ENCODE results near the gene SP6.

The SP6 gene

DNA sequence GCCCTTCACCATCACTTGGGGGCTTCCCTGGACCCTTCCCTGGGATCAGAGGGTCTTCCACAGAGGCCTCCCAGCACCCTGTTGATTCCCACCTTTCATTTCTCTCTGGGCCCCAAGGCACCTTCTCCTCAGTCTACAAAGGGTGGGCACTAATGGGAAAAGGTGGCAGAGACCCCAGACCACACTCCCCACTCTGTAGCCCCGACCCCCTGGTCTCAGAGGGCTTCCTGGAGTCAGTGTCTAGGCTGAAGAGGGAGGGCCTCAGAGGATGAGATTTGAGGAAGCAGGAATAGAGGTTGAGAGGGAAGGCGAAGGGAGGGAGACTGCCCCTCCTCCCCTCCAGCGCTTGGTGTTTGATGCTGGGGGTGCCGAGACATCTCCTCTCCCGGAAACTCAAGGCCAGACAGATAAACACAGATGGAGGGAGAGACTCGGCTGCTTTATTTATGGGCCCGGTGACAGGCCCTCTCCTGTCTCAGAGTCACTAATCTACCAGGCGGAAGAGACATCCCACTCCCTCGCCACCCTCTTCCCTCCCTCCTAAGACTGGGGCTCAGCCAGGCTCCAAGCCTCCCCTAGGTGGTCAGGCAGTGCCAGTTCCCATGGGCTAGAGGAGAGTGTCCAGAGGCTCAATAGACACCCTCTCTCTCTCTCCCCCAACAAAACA is 26.5 kb upstream of the SP6 start (continued):
- TF ChIP-seq, protein P1, sequence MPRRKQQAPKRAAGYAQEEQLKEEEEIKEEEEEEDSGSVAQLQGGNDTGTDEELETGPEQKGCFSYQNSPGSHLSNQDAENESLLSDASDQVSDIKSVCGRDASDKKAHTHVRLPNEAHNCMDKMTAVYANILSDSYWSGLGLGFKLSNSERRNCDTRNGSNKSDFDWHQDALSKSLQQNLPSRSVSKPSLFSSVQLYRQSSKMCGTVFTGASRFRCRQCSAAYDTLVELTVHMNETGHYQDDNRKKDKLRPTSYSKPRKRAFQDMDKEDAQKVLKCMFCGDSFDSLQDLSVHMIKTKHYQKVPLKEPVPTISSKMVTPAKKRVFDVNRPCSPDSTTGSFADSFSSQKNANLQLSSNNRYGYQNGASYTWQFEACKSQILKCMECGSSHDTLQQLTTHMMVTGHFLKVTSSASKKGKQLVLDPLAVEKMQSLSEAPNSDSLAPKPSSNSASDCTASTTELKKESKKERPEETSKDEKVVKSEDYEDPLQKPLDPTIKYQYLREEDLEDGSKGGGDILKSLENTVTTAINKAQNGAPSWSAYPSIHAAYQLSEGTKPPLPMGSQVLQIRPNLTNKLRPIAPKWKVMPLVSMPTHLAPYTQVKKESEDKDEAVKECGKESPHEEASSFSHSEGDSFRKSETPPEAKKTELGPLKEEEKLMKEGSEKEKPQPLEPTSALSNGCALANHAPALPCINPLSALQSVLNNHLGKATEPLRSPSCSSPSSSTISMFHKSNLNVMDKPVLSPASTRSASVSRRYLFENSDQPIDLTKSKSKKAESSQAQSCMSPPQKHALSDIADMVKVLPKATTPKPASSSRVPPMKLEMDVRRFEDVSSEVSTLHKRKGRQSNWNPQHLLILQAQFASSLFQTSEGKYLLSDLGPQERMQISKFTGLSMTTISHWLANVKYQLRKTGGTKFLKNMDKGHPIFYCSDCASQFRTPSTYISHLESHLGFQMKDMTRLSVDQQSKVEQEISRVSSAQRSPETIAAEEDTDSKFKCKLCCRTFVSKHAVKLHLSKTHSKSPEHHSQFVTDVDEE (CRISPR knock-in tag; IDR thresholded peaks at IDR 0.05): no peak
- TF ChIP-seq, protein P2, sequence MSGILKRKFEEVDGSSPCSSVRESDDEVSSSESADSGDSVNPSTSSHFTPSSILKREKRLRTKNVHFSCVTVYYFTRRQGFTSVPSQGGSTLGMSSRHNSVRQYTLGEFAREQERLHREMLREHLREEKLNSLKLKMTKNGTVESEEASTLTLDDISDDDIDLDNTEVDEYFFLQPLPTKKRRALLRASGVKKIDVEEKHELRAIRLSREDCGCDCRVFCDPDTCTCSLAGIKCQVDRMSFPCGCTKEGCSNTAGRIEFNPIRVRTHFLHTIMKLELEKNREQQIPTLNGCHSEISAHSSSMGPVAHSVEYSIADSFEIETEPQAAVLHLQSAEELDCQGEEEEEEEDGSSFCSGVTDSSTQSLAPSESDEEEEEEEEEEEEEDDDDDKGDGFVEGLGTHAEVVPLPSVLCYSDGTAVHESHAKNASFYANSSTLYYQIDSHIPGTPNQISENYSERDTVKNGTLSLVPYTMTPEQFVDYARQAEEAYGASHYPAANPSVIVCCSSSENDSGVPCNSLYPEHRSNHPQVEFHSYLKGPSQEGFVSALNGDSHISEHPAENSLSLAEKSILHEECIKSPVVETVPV (CRISPR knock-in tag; IDR thresholded peaks at IDR 0.05): no peak
- TF ChIP-seq, protein P3, sequence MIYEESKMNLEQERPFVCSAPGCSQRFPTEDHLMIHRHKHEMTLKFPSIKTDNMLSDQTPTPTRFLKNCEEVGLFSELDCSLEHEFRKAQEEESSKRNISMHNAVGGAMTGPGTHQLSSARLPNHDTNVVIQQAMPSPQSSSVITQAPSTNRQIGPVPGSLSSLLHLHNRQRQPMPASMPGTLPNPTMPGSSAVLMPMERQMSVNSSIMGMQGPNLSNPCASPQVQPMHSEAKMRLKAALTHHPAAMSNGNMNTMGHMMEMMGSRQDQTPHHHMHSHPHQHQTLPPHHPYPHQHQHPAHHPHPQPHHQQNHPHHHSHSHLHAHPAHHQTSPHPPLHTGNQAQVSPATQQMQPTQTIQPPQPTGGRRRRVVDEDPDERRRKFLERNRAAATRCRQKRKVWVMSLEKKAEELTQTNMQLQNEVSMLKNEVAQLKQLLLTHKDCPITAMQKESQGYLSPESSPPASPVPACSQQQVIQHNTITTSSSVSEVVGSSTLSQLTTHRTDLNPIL (CRISPR knock-in tag; IDR thresholded peaks at IDR 0.05; ENCODE audit: low read depth): no peak

DNA sequence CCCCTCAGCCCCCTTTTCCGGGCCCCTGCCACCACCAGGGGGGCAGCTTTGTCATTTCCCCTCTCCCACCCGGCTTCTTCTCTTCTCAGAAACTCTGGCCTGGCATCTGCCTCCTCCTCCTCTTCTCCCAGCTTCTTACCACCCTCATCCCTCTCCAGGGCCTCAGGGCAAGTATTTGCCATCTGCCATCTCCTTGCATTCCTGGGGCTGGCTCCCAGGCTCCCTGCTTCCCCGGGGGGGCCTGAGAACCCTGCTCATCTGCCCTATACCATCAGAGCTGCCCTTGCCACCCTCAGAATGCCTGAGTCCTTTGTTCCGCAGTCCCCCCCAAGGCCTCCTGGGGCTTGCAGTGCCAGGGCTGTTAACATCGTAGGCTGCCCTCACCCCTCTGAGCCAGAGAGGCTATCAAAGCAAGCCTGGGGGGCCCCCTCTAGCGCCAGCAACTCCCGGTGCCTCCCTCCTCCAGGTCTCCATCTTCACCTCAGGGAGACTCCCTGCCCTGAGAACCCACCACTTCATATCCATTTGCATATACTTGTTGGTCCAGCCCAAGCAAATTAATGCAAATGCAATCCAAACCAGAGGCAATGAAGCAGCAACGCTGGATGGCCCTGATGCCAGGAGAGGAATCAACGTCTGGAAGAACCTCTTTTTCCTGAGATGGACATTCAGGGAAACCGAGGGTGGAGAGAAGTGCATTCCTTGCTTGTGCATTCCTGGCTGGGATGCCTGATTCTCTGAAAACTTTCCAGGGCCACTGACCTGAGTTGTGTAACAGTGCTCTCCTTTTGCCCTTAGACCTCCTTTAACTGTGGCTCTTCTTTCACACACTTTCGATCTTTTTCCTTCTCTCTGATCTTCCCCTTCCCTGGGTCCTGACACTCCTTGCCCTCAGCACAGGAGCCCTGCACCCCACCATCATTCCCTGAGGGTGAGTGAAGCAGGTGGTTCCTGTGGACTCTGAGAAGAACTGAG is 24.3 kb upstream of the SP6 start:
- no peak for TF ChIP-seq ZNF70 (CRISPR knock-in tag; IDR thresholded peaks at IDR 0.05)
- no peak for TF ChIP-seq ARNTL (CRISPR knock-in tag; IDR thresholded peaks at IDR 0.05; ENCODE audit: borderline replicate concordance, low read depth)
- TF ChIP-seq, protein P1 (CRISPR knock-in tag; IDR thresholded peaks at IDR 0.05): no peak
- no peak for TF ChIP-seq PPARA (CRISPR knock-in tag; IDR thresholded peaks at IDR 0.05; ENCODE audit: borderline replicate concordance)
- TF ChIP-seq, protein P4, sequence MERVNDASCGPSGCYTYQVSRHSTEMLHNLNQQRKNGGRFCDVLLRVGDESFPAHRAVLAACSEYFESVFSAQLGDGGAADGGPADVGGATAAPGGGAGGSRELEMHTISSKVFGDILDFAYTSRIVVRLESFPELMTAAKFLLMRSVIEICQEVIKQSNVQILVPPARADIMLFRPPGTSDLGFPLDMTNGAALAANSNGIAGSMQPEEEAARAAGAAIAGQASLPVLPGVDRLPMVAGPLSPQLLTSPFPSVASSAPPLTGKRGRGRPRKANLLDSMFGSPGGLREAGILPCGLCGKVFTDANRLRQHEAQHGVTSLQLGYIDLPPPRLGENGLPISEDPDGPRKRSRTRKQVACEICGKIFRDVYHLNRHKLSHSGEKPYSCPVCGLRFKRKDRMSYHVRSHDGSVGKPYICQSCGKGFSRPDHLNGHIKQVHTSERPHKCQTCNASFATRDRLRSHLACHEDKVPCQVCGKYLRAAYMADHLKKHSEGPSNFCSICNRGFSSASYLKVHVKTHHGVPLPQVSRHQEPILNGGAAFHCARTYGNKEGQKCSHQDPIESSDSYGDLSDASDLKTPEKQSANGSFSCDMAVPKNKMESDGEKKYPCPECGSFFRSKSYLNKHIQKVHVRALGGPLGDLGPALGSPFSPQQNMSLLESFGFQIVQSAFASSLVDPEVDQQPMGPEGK (CRISPR knock-in tag; IDR thresholded peaks at IDR 0.05; ENCODE audit: borderline replicate concordance): no peak
- no peak for TF ChIP-seq BACH2 (CRISPR knock-in tag; IDR thresholded peaks at IDR 0.05; ENCODE audit: borderline replicate concordance)
- no peak for TF ChIP-seq RARB (CRISPR knock-in tag; IDR thresholded peaks at IDR 0.05)
- no peak for TF ChIP-seq ZFP3 (CRISPR knock-in tag; IDR thresholded peaks at IDR 0.05)
- no peak for TF ChIP-seq OSR1 (CRISPR knock-in tag; IDR thresholded peaks at IDR 0.05)
- TF ChIP-seq, protein P3 (CRISPR knock-in tag; IDR thresholded peaks at IDR 0.05; ENCODE audit: low read depth): no peak
- no peak for TF ChIP-seq CSDC2 (CRISPR knock-in tag; IDR thresholded peaks at IDR 0.05)
- no peak for TF ChIP-seq ZNF565 (CRISPR knock-in tag; conservative IDR thresholded peaks at IDR 0.05; ENCODE audit: low read depth)
- no peak for ATAC-seq
